K562 (cell line): ENCODE measurements around the gene CD82. TPM values are rescaled to one million over a fixed set of nuclear protein-coding genes. Genes with fewer than 3 reads are reported as not detected.

Source experiments
- ADNP ChIP-seq: fragments of 200-800 bp; sonication (Bioruptor generic); IDR thresholded peaks from 2 replicates; pipeline ENCODE4 v1.6.1; 2016; ENCODE audit warnings: missing genetic modification characterization, missing compliant biosample characterization
- GTF3C2 ChIP-seq: IDR thresholded peaks from 3 replicates; pipeline ENCODE4 v1.6.1; 2011; ENCODE audit warnings: borderline replicate concordance, mild to moderate bottlenecking, moderate library complexity; ENCODE audit not compliant: insufficient read length; ENCODE audit errors: extremely low read depth
- KAT8 ChIP-seq: fragments of 450-650 bp; IDR thresholded peaks from 2 replicates; pipeline ENCODE4 v1.6.1; 2016; ENCODE audit warnings: low read depth, mild to moderate bottlenecking
- MTF1 ChIP-seq: fragments of 250-450 bp; sonication (Bioruptor Pico); IDR thresholded peaks from 2 replicates; pipeline ENCODE4 v1.9.0; 2021; ENCODE audit warnings: moderate library complexity, mild to moderate bottlenecking, inconsistent platforms, borderline replicate concordance
- NR2F6 ChIP-seq: fragments of 450-650 bp; formaldehyde crosslinking; IDR thresholded peaks from 2 replicates; pipeline ENCODE4 v1.4.0; 2020; ENCODE audit warnings: mild to moderate bottlenecking
- NR3C1 ChIP-seq: sonication (generic); formaldehyde crosslinking; IDR thresholded peaks from 2 replicates; pipeline ENCODE4 v1.8.1; 2022; ENCODE audit warnings: missing genetic modification reagents
- RBFOX2 ChIP-seq: fragments of 200-400 bp; formaldehyde crosslinking; IDR thresholded peaks from 2 replicates; pipeline ENCODE4 v1.6.1; 2017; ENCODE audit warnings: low read depth, mild to moderate bottlenecking, low read length, moderate library complexity
- RFX5 ChIP-seq: IDR thresholded peaks from 2 replicates; pipeline ENCODE4 v1.6.1; 2011; ENCODE audit warnings: low read depth, mild to moderate bottlenecking, improper control_type of control experiment, low read length
- SIRT6 ChIP-seq: IDR thresholded peaks from one replicate; pipeline ENCODE4 v1.6.1; 2012; ENCODE audit warnings: low read depth, mild to moderate bottlenecking, control low read depth, inconsistent platforms, low read length, moderate library complexity
- ZNF133 ChIP-seq: fragments of 250-450 bp; sonication (Bioruptor Pico); IDR thresholded peaks from 2 replicates; pipeline ENCODE4 v1.4.0; 2020; ENCODE audit warnings: mild to moderate bottlenecking
- polyA plus RNA-seq, 8 experiments: library from polyadenylated mRNA; depleted of rRNA in 4 of 8; stranded (reverse) in 5 of 8; unstranded in 3 of 8; fragments of >200 nt; fragmentation: Nextera tagmentation in 2 of 8; fragmentation: Illumina TruSeq in 1 of 8; extraction: Ambion mirVana in 2 of 8; extraction: Trizol in 1 of 8; gene quantifications; 2 replicates each; pipeline versions ENCODE4 v1.2.1 to v1.2.3, GENCODE V29; 2011 to 2014; ENCODE audit warnings: inconsistent platforms in 1 of 8, missing spikeins in 1 of 8
- total RNA-seq, 7 experiments: library from RNA; depleted of rRNA in 6 of 7; stranded (reverse); fragments of >200 nt in 6 of 7; fragmentation: Illumina TruSeq in 2 of 7; extraction: Trizol in 2 of 7; gene quantifications; 2 replicates each; pipeline versions ENCODE4 v1.2.1 to v1.2.3, GENCODE V29; 2011 to 2021; ENCODE audit warnings: low replicate concordance in 1 of 7
- TF ChIP-seq, protein P1 (sequence below): fragments of 450-650 bp; formaldehyde crosslinking; IDR thresholded peaks from 2 replicates; pipeline ENCODE4 v1.4.0; 2020; ENCODE audit warnings: mild to moderate bottlenecking, mixed read lengths
- TF ChIP-seq, protein P2 (sequence below): fragments of 250-450 bp; sonication (Bioruptor Pico); IDR thresholded peaks from 2 replicates; pipeline ENCODE4 v1.8.0; 2022; ENCODE audit warnings: moderate library complexity, mild to moderate bottlenecking, inconsistent platforms
- TF ChIP-seq, protein P3 (sequence below): fragments of 250-450 bp; sonication (Bioruptor Pico); IDR thresholded peaks from 2 replicates; pipeline ENCODE4 v1.5.0; 2021
- TF ChIP-seq, protein P4 (sequence below): sonication (generic); formaldehyde crosslinking; IDR thresholded peaks from 2 replicates; pipeline ENCODE4 v1.8.1; 2023; ENCODE audit warnings: missing genetic modification reagents, mild to moderate bottlenecking, borderline replicate concordance
- TF ChIP-seq, protein P5 (sequence below): fragments of 450-650 bp; IDR thresholded peaks from 2 replicates; pipeline ENCODE4 v1.6.1; 2017; ENCODE audit warnings: mild to moderate bottlenecking, moderate library complexity

CD82 gene
- total and polyA plus RNA-seq, 9 of the 15 experiments (the other 6 are each of a cell fraction or from before 2014, with no cell fraction given): 0.27 to 9.4 (median 3.0) TPM

GRCh38 chr11:44531116-44531504 lies 34.4 kb upstream of the CD82 start (continued):
- TF ChIP-seq ADNP (tag): no peak
- no peak for TF ChIP-seq NR3C1 (CRISPR knock-in tag)
- TF ChIP-seq, protein P1, sequence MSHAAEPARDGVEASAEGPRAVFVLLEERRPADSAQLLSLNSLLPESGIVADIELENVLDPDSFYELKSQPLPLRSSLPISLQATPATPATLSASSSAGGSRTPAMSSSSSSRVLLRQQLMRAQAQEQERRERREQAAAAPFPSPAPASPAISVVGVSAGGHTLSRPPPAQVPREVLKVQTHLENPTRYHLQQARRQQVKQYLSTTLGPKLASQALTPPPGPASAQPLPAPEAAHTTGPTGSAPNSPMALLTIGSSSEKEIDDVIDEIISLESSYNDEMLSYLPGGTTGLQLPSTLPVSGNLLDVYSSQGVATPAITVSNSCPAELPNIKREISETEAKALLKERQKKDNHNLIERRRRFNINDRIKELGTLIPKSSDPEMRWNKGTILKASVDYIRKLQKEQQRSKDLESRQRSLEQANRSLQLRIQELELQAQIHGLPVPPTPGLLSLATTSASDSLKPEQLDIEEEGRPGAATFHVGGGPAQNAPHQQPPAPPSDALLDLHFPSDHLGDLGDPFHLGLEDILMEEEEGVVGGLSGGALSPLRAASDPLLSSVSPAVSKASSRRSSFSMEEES (CRISPR knock-in tag): no peak
- TF ChIP-seq, protein P2, sequence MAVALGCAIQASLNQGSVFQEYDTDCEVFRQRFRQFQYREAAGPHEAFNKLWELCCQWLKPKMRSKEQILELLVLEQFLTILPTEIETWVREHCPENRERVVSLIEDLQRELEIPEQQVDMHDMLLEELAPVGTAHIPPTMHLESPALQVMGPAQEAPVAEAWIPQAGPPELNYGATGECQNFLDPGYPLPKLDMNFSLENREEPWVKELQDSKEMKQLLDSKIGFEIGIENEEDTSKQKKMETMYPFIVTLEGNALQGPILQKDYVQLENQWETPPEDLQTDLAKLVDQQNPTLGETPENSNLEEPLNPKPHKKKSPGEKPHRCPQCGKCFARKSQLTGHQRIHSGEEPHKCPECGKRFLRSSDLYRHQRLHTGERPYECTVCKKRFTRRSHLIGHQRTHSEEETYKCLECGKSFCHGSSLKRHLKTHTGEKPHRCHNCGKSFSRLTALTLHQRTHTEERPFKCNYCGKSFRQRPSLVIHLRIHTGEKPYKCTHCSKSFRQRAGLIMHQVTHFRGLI (CRISPR knock-in tag): no peak
- TF ChIP-seq, protein P3, sequence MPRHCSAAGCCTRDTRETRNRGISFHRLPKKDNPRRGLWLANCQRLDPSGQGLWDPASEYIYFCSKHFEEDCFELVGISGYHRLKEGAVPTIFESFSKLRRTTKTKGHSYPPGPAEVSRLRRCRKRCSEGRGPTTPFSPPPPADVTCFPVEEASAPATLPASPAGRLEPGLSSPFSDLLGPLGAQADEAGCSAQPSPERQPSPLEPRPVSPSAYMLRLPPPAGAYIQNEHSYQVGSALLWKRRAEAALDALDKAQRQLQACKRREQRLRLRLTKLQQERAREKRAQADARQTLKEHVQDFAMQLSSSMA: no peak
- TF ChIP-seq ZNF133 (CRISPR knock-in tag): no peak
- TF ChIP-seq, protein P4, sequence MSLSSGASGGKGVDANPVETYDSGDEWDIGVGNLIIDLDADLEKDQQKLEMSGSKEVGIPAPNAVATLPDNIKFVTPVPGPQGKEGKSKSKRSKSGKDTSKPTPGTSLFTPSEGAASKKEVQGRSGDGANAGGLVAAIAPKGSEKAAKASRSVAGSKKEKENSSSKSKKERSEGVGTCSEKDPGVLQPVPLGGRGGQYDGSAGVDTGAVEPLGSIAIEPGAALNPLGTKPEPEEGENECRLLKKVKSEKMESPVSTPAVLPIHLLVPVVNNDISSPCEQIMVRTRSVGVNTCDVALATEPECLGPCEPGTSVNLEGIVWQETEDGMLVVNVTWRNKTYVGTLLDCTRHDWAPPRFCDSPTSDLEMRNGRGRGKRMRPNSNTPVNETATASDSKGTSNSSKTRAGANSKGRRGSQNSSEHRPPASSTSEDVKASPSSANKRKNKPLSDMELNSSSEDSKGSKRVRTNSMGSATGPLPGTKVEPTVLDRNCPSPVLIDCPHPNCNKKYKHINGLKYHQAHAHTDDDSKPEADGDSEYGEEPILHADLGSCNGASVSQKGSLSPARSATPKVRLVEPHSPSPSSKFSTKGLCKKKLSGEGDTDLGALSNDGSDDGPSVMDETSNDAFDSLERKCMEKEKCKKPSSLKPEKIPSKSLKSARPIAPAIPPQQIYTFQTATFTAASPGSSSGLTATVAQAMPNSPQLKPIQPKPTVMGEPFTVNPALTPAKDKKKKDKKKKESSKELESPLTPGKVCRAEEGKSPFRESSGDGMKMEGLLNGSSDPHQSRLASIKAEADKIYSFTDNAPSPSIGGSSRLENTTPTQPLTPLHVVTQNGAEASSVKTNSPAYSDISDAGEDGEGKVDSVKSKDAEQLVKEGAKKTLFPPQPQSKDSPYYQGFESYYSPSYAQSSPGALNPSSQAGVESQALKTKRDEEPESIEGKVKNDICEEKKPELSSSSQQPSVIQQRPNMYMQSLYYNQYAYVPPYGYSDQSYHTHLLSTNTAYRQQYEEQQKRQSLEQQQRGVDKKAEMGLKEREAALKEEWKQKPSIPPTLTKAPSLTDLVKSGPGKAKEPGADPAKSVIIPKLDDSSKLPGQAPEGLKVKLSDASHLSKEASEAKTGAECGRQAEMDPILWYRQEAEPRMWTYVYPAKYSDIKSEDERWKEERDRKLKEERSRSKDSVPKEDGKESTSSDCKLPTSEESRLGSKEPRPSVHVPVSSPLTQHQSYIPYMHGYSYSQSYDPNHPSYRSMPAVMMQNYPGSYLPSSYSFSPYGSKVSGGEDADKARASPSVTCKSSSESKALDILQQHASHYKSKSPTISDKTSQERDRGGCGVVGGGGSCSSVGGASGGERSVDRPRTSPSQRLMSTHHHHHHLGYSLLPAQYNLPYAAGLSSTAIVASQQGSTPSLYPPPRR (CRISPR knock-in tag): no peak
- no peak for TF ChIP-seq KAT8
- TF ChIP-seq GTF3C2: no peak
- no peak for TF ChIP-seq NR2F6 (CRISPR knock-in tag)
- no peak for TF ChIP-seq SIRT6
- TF ChIP-seq, protein P5, sequence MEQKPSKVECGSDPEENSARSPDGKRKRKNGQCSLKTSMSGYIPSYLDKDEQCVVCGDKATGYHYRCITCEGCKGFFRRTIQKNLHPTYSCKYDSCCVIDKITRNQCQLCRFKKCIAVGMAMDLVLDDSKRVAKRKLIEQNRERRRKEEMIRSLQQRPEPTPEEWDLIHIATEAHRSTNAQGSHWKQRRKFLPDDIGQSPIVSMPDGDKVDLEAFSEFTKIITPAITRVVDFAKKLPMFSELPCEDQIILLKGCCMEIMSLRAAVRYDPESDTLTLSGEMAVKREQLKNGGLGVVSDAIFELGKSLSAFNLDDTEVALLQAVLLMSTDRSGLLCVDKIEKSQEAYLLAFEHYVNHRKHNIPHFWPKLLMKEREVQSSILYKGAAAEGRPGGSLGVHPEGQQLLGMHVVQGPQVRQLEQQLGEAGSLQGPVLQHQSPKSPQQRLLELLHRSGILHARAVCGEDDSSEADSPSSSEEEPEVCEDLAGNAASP: no peak
- TF ChIP-seq RFX5: no peak
- TF ChIP-seq RBFOX2: peak; percentile 61
- no peak for TF ChIP-seq MTF1
